AG04450 (cell line): Measurements from ENCODE around the gene C9orf40. TPM values are rescaled to one million over a fixed set of nuclear protein-coding genes. Genes with fewer than 3 reads are reported as not detected.

Source experiments
- CTCF ChIA-PET: fragments of 300-600, 350-600 bp; formaldehyde crosslinking; extraction: SDS; loops from one replicate; lab custom pipeline; 2022; ENCODE audit warnings: antibody characterized with exemption, inconsistent platforms; lab: Charles Lee
- POLR2A ChIA-PET: fragments of 350-600 bp; formaldehyde crosslinking; extraction: SDS; loops from one replicate; lab custom pipeline; 2021; ENCODE audit warnings: antibody characterized with exemption, inconsistent platforms; lab: Yijun Ruan, JAX
- DNase-seq: peaks from one replicate; pipeline ENCODE4 v3.0.0-alpha.2; 2011; ENCODE audit warnings: low read depth, low spot score
- H3K27ac ChIP-seq: one replicate; pipeline ENCODE4 v1.5.1; 2012; ENCODE audit warnings: low read depth, low read length, control low read depth
- H3K27me3 ChIP-seq: one replicate; pipeline ENCODE4 v1.6.0; 2012; ENCODE audit warnings: low read length; ENCODE audit not compliant: control insufficient read depth, insufficient read depth
- H3K4me3 ChIP-seq: 2 replicates; pipeline ENCODE4 v1.5.1; 2011; ENCODE audit warnings: mild to moderate bottlenecking, low read depth, low read length, control low read depth
- H3K9me3 ChIP-seq: 2 replicates; pipeline ENCODE4 v1.5.1; 2012; ENCODE audit warnings: low read length; ENCODE audit not compliant: control insufficient read depth, insufficient read depth
- CTCF ChIP-seq: IDR thresholded peaks from 2 replicates; pipeline ENCODE4 v1.5.1; 2011; ENCODE audit warnings: low read depth, low read length, control low read depth, inconsistent platforms
- polyA plus RNA-seq: library from polyadenylated mRNA; depleted of rRNA; stranded (reverse); fragments of >200 nt; gene quantifications from 2 replicates; pipeline ENCODE4 v1.2.3, GENCODE V29; 2011

C9orf40 gene
- polyA plus RNA-seq, 1 experiment = 2.3 TPM

GRCh38 chr9:74983709-74984108, 31.0 kb upstream of the C9orf40 start:
- DNase-seq = no peak
- H3K9me3 ChIP-seq = no peaks in the 10 kb centered on the region
- TF ChIP-seq CTCF = no peak
- ChIA-PET POLR2A (no interaction called here), CTCF (no interaction called here)
- H3K4me3 ChIP-seq = no peak overlapping the region
- H3K27me3 ChIP-seq = no peaks in the 10 kb centered on the region
- H3K27ac ChIP-seq = no peak overlapping the region

- POLR2A ChIA-PET = no interaction called here
Observed at GRCh38 chr9:74979844-74980243, 27.1 kb upstream of the C9orf40 start.

GRCh38 chr9:74977287-74977686, 24.6 kb upstream of the C9orf40 start:
- Histone ChIP-seq H3K4me3 (no peak overlapping the region), H3K27ac (no peak overlapping the region), H3K27me3 (no peaks in the 10 kb centered on the region), H3K9me3 (no peaks in the 10 kb centered on the region)
- ChIA-PET CTCF (interaction anchor here (0.6 kb wide), 1 partner anchor 1008 kb away, joined by 3 read pairs; no protein-coding TSS in a partner anchor), POLR2A (no interaction called here)
- no peak for TF ChIP-seq CTCF
- no peak for DNase-seq

More at GRCh38 chr9:74979844-74980243, 27.1 kb upstream of the C9orf40 start:
- H3K27me3 ChIP-seq = no peaks in the 10 kb centered on the region
- CTCF ChIA-PET = interaction anchor here (1.3 to 1.6 kb wide), 2 partner anchors 28 to 204 kb away, joined by 3 to 7 read pairs; partner anchors contain the start of gene C9orf40
- H3K9me3 ChIP-seq = no peaks in the 10 kb centered on the region
- no peak overlapping the region for H3K4me3 ChIP-seq
- no peak for DNase-seq
- no peak overlapping the region for H3K27ac ChIP-seq
- TF ChIP-seq CTCF = no peak

GRCh38 chr9:74975538-74975937, 22.8 kb upstream of the C9orf40 start:
- no peak overlapping the region for H3K27ac ChIP-seq
- H3K4me3 ChIP-seq = no peak overlapping the region
- no peaks in the 10 kb centered on the region for H3K27me3 ChIP-seq
- ChIA-PET POLR2A (no interaction called here), CTCF (interaction anchor here (1.1 kb wide), 1 partner anchor 23 kb away, joined by 6 read pairs; the partner anchor contains the start of gene C9orf40)
- no peak for TF ChIP-seq CTCF
- H3K9me3 ChIP-seq = no peaks in the 10 kb centered on the region
- DNase-seq = no peak

GRCh38 chr9:74974558-74974957, 21.8 kb upstream of the C9orf40 start:
- DNase-seq = no peak
- H3K27ac ChIP-seq = no peak overlapping the region
- no peak overlapping the region for H3K4me3 ChIP-seq
- TF ChIP-seq CTCF = no peak
- H3K27me3 ChIP-seq = no peaks in the 10 kb centered on the region
- CTCF ChIA-PET = no interaction called here
- no peaks in the 10 kb centered on the region for H3K9me3 ChIP-seq
- POLR2A ChIA-PET = no interaction called here
